IMR-90 (cell line): ENCODE measurements around the gene HCN4. TPM values are rescaled to one million over a fixed set of nuclear protein-coding genes. Genes with fewer than 3 reads are reported as not detected.

ENCODE experiments used
- ATAC-seq: fragments of 200-7000 bp; cut with Tn5 transposase; 2 replicates; pipeline ENCODE4 v1.9.1; 2020; ENCODE audit warnings: low read depth, mild to moderate bottlenecking, moderate library complexity
- BruUV-seq: library from RNA; stranded (reverse); fragments of 400-500 nt; replicated peaks from 2 replicates; lab custom pipeline; 2021; lab: Mats Ljungman, UMichigan
- CTCF ChIA-PET: fragments of 300-600 bp; formaldehyde crosslinking; extraction: SDS; loops from one replicate; lab custom pipeline; 2021; ENCODE audit warnings: antibody characterized with exemption; lab: Yijun Ruan, JAX
- POLR2A ChIA-PET: fragments of 300-600 bp; sonication (Branson Sonifier 250); formaldehyde crosslinking; loops from one replicate; lab custom pipeline; 2022; ENCODE audit warnings: antibody characterized with exemption; ENCODE audit not compliant: unreplicated experiment; lab: Charles Lee
- DNase-seq: peaks from one replicate; pipeline ENCODE4 v3.0.0; 2013
- H2AFZ ChIP-seq: replicated peaks from 2 replicates; pipeline ENCODE3; 2013; ENCODE audit warnings: low read length, mild to moderate bottlenecking; ENCODE audit not compliant: poor library complexity
- H2AK5ac ChIP-seq: 2 replicates; pipeline ENCODE4 v1.6.1; 2013; ENCODE audit warnings: low read depth, low read length, inconsistent platforms
- H2AK9ac ChIP-seq: replicated peaks from 2 replicates; pipeline ENCODE3; 2013; ENCODE audit warnings: mild to moderate bottlenecking, low read depth, low read length, moderate library complexity; ENCODE audit not compliant: poor library complexity
- H2BK120ac ChIP-seq: 2 replicates; pipeline ENCODE4 v1.6.1; 2013; ENCODE audit warnings: low read depth, low read length, inconsistent platforms
- H2BK15ac ChIP-seq: 3 replicates; pipeline ENCODE4 v1.6.1; 2013; ENCODE audit warnings: low read depth, low read length, inconsistent platforms
- H2BK20ac ChIP-seq: 2 replicates; pipeline ENCODE4 v1.6.1; 2013; ENCODE audit warnings: low read depth, mild to moderate bottlenecking, inconsistent platforms, low read length, moderate library complexity
- H2BK5ac ChIP-seq: 2 replicates; pipeline ENCODE4 v1.6.1; 2013; ENCODE audit warnings: mild to moderate bottlenecking, low read depth, low read length, inconsistent platforms; ENCODE audit not compliant: poor library complexity, severe bottlenecking
- H3K14ac ChIP-seq: replicated peaks from 2 replicates; pipeline ENCODE4 v1.6.1; 2013; ENCODE audit warnings: low read depth, low read length, inconsistent platforms
- H3K18ac ChIP-seq: 2 replicates; pipeline ENCODE4 v1.6.1; 2013; ENCODE audit warnings: low read depth, low read length, control low read depth
- H3K23ac ChIP-seq: 2 replicates; pipeline ENCODE4 v1.6.1; 2013; ENCODE audit warnings: low read depth, low read length, inconsistent platforms
- H3K27ac ChIP-seq: 2 replicates; pipeline ENCODE4 v1.5.1; 2013; ENCODE audit warnings: mild to moderate bottlenecking, control low read depth, low read length; ENCODE audit not compliant: insufficient read depth
- H3K27me3 ChIP-seq: 2 replicates; pipeline ENCODE4 v1.6.1; 2013; ENCODE audit warnings: low read length; ENCODE audit not compliant: control insufficient read depth, insufficient read depth
- H3K36me3 ChIP-seq: 2 replicates; pipeline ENCODE4 v1.6.1; 2013; ENCODE audit warnings: low read length, mixed read lengths; ENCODE audit not compliant: control insufficient read depth, insufficient read depth
- H3K4ac ChIP-seq: 2 replicates; pipeline ENCODE4 v1.6.1; 2013; ENCODE audit warnings: low read depth, low read length, inconsistent platforms
- H3K4me1 ChIP-seq: 2 replicates; pipeline ENCODE4 v1.6.1; 2013; ENCODE audit warnings: low read length, mixed read lengths; ENCODE audit not compliant: control insufficient read depth, insufficient read depth
- H3K4me2 ChIP-seq: 2 replicates; pipeline ENCODE4 v1.6.1; 2013; ENCODE audit warnings: low read depth, mild to moderate bottlenecking, control low read depth, low read length, moderate library complexity
- H3K4me3 ChIP-seq: 2 replicates; pipeline ENCODE4 v1.5.1; 2013; ENCODE audit warnings: low read depth, mild to moderate bottlenecking, control low read depth, low read length, moderate library complexity; ENCODE audit not compliant: insufficient read depth
- H3K56ac ChIP-seq: 2 replicates; pipeline ENCODE4 v1.6.1; 2013; ENCODE audit warnings: low read length, inconsistent platforms; ENCODE audit not compliant: insufficient read depth; ENCODE audit errors: extremely low read depth
- H3K79me1 ChIP-seq, 2 experiments: 2 replicates each; pipeline ENCODE4 v1.6.1; 2013; ENCODE audit warnings: low read length in 2 of 2, inconsistent platforms in 1 of 2, low read depth in 1 of 2
- H3K9ac ChIP-seq: 2 replicates; pipeline ENCODE4 v1.6.1; 2013; ENCODE audit warnings: low read depth, low read length, control low read depth
- H3K9me1 ChIP-seq: 2 replicates; pipeline ENCODE4 v1.6.1; 2013; ENCODE audit warnings: low read length, inconsistent platforms; ENCODE audit not compliant: insufficient read depth
- H3K9me3 ChIP-seq: 2 replicates; pipeline ENCODE4 v1.6.1; 2013; ENCODE audit warnings: low read length; ENCODE audit not compliant: control insufficient read depth, insufficient read depth
- H4K20me1 ChIP-seq: 2 replicates; pipeline ENCODE4 v1.6.1; 2013; ENCODE audit warnings: low read length, inconsistent platforms; ENCODE audit not compliant: insufficient read depth
- H4K5ac ChIP-seq: 2 replicates; pipeline ENCODE4 v1.6.1; 2013; ENCODE audit warnings: mild to moderate bottlenecking, low read depth, low read length, control low read depth
- H4K8ac ChIP-seq, 2 experiments: 2 replicates each; pipeline ENCODE4 v1.6.1; 2013; ENCODE audit warnings: low read depth in 2 of 2, low read length in 2 of 2, control low read depth in 1 of 2, inconsistent platforms in 1 of 2
- H4K91ac ChIP-seq: 2 replicates; pipeline ENCODE4 v1.6.1; 2013; ENCODE audit warnings: low read depth, low read length, inconsistent platforms; ENCODE audit not compliant: insufficient read depth
- BHLHE40 ChIP-seq: fragments of 150-350 bp; IDR thresholded peaks from 2 replicates; pipeline ENCODE4 v1.6.1; 2016; ENCODE audit warnings: mild to moderate bottlenecking, low read depth, low read length
- CEBPB ChIP-seq: IDR thresholded peaks from 2 replicates; pipeline ENCODE4 v1.6.1; 2012; ENCODE audit warnings: low read depth, low read length, improper control_type of control experiment
- FOS ChIP-seq: fragments of 150-350 bp; IDR thresholded peaks from 2 replicates; pipeline ENCODE4 v1.6.1; 2016; ENCODE audit warnings: low read depth, low read length
- MAFK ChIP-seq: IDR thresholded peaks from 2 replicates; pipeline ENCODE4 v1.6.1; 2012; ENCODE audit warnings: low read depth, low read length, improper control_type of control experiment
- MAZ ChIP-seq: IDR thresholded peaks from 2 replicates; pipeline ENCODE4 v1.6.1; 2012; ENCODE audit warnings: low read depth, mild to moderate bottlenecking, low read length, improper control_type of control experiment, moderate library complexity, borderline replicate concordance
- MXI1 ChIP-seq: IDR thresholded peaks from 2 replicates; pipeline ENCODE4 v1.6.1; 2012; ENCODE audit warnings: low read depth, mild to moderate bottlenecking, low read length, moderate library complexity, borderline replicate concordance
- NFE2L2 ChIP-seq: fragments of 150-350 bp; IDR thresholded peaks from 2 replicates; pipeline ENCODE4 v1.6.1; 2016; ENCODE audit warnings: low read depth, mild to moderate bottlenecking, low read length
- POLR2A ChIP-seq: IDR thresholded peaks from 2 replicates; pipeline ENCODE4 v1.6.1; 2012; ENCODE audit warnings: mild to moderate bottlenecking, low read depth, low read length
- RAD21 ChIP-seq: IDR thresholded peaks from 2 replicates; pipeline ENCODE4 v1.6.1; 2012; ENCODE audit warnings: low read length, improper control_type of control experiment
- RCOR1 ChIP-seq: IDR thresholded peaks from 2 replicates; pipeline ENCODE4 v1.6.1; 2012; ENCODE audit warnings: mild to moderate bottlenecking, low read length, improper control_type of control experiment; ENCODE audit not compliant: insufficient replicate concordance
- RFX5 ChIP-seq: IDR thresholded peaks from 2 replicates; pipeline ENCODE4 v1.8.0; 2012; ENCODE audit warnings: low read depth, mild to moderate bottlenecking, low read length, moderate library complexity
- SMC3 ChIP-seq: fragments of 150-350 bp; IDR thresholded peaks from 2 replicates; pipeline ENCODE4 v1.6.1; 2016; ENCODE audit warnings: low read depth, mild to moderate bottlenecking, antibody characterized with exemption, low read length, moderate library complexity
- WGBS, 2 experiments: methylation state at CpG; one replicate each; pipeline versions ENCODE4 v1.1.5 to v1.1.7; 2013; ENCODE audit warnings: missing lambda C conversion rate in 2 of 2; ENCODE audit not compliant: insufficient read length in 1 of 2; ENCODE audit errors: extremely low coverage in 2 of 2; 5-methylcytosine and 5-hydroxymethylcytosine counted together
- dilution Hi-C: fragments of 300-500 bp; cut with HindIII; formaldehyde crosslinking; loops from one replicate; pipeline ENCODE4 v1.14.3; 2018; ENCODE audit warnings: low sequenced_read_pairs; ENCODE audit not compliant: unreplicated experiment
- in situ Hi-C: fragments of 300-500 bp; cut with MboI; formaldehyde crosslinking; loops from 3 replicates; pipeline ENCODE4 v1.14.3; 2019; ENCODE audit warnings: low sequenced_read_pairs, inconsistent platforms, mixed read lengths
- intact Hi-C: fragments of 100-400 bp; cut with micrococcal nuclease; formaldehyde crosslinking; loops from 2 replicates; pipeline ENCODE4 v1.10.0; 2022
- polyA plus RNA-seq, 3 experiments: library from polyadenylated mRNA; depleted of rRNA; stranded (reverse); fragments of >200 nt; gene quantifications; 2 replicates each; pipeline ENCODE4 v1.2.3, GENCODE V29; 2012; ENCODE audit warnings: low replicate concordance in 1 of 3
- total RNA-seq: library from RNA; depleted of rRNA; stranded (reverse); fragments of >200 nt; gene quantifications from 2 replicates; pipeline ENCODE4 v1.2.3, GENCODE V29; 2012
- TF ChIP-seq, protein P1 (sequence below): conservative IDR thresholded peaks from 2 replicates; pipeline ENCODE4 v1.5.1; 2012; ENCODE audit warnings: mild to moderate bottlenecking, low read depth, low read length, improper control_type of control experiment
- TF ChIP-seq, protein P2 (sequence below): fragments of 150-350 bp; IDR thresholded peaks from 2 replicates; pipeline ENCODE4 v1.6.1; 2017; ENCODE audit warnings: mild to moderate bottlenecking, antibody characterized with exemption, low read length, low read depth
- TF ChIP-seq, protein P3 (sequence below): fragments of 150-350 bp; IDR thresholded peaks from 2 replicates; pipeline ENCODE4 v1.6.1; 2016; ENCODE audit warnings: low read depth, mild to moderate bottlenecking, low read length, moderate library complexity, borderline replicate concordance

HCN4 gene
- total and polyA plus RNA-seq, 2 of the 4 experiments (the other 2 are of a cell fraction) = not detected

DNA sequence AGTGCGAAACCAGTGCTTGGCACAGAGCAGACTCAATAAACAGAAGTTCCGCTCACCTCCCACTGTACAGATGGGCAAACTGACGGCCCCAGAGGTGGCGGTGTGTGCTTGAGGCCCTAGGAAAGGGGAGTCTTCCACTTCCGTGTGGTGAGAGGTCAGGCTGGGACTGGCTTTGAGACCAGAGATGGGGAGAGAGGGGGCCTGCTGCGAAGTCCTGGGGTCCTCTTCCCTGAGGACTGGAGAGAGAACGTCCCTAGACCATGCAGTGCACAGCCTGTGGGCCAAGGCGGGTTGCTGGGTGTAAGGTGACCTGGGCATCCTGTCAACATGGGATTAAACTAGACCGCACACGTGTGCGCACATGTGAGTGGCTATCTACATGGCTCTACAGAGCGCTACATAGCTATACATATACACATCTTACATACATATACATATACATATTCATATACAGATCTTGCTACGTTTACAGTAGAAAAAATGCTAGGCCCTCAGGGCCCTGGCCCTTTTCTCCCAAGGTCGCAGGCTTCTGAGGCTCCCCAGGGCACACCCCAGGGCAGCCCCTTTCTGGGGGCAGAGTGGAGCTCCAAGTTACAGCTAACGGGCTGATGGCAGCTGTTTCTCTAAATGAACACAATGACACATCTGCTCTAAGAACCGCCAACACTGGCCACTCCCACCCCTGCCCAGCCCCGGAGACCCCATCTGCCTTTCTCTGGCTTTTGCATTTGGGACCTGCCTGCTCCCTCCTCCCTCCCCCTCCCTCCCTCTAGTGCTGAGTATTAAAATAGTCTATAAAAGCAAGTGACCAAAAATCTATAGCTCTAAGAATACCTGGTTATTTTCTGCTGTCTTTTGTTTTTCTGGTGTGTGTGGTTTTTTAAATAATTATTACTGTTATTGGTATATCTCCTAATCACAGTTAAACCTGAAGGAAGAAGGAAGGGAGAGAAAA is 47.0 kb downstream of the HCN4 start:
- Histone ChIP-seq H2BK5ac (no peak overlapping the region), H3K9me3 (no peaks in the 10 kb centered on the region), H3K27me3 (peaks cover 48% of the 10 kb centered on the region), H3K36me3 (no peaks in the 10 kb centered on the region), H2BK15ac (no peak overlapping the region), H4K5ac (no peak overlapping the region), H3K27ac (no peak overlapping the region), H2AK9ac (no peak overlapping the region), H4K8ac (no peak overlapping the region), H4K91ac (no peak overlapping the region), H3K9me1 (no peaks in the 10 kb centered on the region), H2BK20ac (no peak overlapping the region), H3K79me1 (no peaks in the 10 kb centered on the region), H2AK5ac (no peak overlapping the region), H3K4me1 (no peaks in the 10 kb centered on the region), H3K14ac (no peak overlapping the region), H3K18ac (no peak overlapping the region), H3K56ac (no peak overlapping the region), H4K20me1 (no peaks in the 10 kb centered on the region), H2AFZ (peak overlapping the region; percentile 43), H3K4me2 (no peak overlapping the region), H3K23ac (no peak overlapping the region), H3K4me3 (no peak overlapping the region), H3K4ac (no peak overlapping the region), H2BK120ac (no peak overlapping the region), H3K9ac (no peak overlapping the region)
- intact Hi-C loops = no loop called here
- ChIA-PET CTCF (no interaction called here), POLR2A (no interaction called here)
- in situ Hi-C loops = no loop called here
- ATAC-seq (no peak), DNase-seq (no peak)
- WGBS, 2 experiments = 73% methylated on average over 7 of the region's 17 CpGs; no CpG with 5 or more reads in 1 of the 2 experiments
- BruUV-seq = no TSS peak
- dilution Hi-C loops = no loop called here
- TF ChIP-seq FOS (no peak), NFE2L2 (no peak), POLR2A (no peak), CEBPB (no peak), SMC3 (no peak), MXI1 (no peak), RAD21 (no peak), RCOR1 (no peak), BHLHE40 (no peak), RFX5 (no peak), MAZ (no peak), MAFK (no peak)
- TF ChIP-seq, protein P1, sequence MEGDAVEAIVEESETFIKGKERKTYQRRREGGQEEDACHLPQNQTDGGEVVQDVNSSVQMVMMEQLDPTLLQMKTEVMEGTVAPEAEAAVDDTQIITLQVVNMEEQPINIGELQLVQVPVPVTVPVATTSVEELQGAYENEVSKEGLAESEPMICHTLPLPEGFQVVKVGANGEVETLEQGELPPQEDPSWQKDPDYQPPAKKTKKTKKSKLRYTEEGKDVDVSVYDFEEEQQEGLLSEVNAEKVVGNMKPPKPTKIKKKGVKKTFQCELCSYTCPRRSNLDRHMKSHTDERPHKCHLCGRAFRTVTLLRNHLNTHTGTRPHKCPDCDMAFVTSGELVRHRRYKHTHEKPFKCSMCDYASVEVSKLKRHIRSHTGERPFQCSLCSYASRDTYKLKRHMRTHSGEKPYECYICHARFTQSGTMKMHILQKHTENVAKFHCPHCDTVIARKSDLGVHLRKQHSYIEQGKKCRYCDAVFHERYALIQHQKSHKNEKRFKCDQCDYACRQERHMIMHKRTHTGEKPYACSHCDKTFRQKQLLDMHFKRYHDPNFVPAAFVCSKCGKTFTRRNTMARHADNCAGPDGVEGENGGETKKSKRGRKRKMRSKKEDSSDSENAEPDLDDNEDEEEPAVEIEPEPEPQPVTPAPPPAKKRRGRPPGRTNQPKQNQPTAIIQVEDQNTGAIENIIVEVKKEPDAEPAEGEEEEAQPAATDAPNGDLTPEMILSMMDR = no peak
- TF ChIP-seq, protein P2, sequence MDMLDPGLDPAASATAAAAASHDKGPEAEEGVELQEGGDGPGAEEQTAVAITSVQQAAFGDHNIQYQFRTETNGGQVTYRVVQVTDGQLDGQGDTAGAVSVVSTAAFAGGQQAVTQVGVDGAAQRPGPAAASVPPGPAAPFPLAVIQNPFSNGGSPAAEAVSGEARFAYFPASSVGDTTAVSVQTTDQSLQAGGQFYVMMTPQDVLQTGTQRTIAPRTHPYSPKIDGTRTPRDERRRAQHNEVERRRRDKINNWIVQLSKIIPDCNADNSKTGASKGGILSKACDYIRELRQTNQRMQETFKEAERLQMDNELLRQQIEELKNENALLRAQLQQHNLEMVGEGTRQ = no peak
- TF ChIP-seq, protein P3, sequence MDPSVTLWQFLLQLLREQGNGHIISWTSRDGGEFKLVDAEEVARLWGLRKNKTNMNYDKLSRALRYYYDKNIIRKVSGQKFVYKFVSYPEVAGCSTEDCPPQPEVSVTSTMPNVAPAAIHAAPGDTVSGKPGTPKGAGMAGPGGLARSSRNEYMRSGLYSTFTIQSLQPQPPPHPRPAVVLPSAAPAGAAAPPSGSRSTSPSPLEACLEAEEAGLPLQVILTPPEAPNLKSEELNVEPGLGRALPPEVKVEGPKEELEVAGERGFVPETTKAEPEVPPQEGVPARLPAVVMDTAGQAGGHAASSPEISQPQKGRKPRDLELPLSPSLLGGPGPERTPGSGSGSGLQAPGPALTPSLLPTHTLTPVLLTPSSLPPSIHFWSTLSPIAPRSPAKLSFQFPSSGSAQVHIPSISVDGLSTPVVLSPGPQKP = no peak
